Kidney (tissue), 14 donors: ENCODE data around the gene ABLIM2. TPM values are rescaled to one million over a fixed set of nuclear protein-coding genes. Genes with fewer than 3 reads are reported as not detected.

Experiments
- DNase-seq, 5 donors: peaks; one replicate each; pipeline ENCODE4 v3.0.0-alpha.2; 2013 to 2020
- FAIRE-seq: peaks from 2 replicates; lab custom pipeline; 2012; peaks lifted over from hg19 to GRCh38; lab: Jason Lieb, UNC
- H3K27ac ChIP-seq, 2 donors: one replicate each; pipeline ENCODE4 v1.7.0; 2013; ENCODE audit warnings: low read depth in 2 of 2, low read length in 2 of 2, inconsistent platforms in 1 of 2
- H3K27me3 ChIP-seq: one replicate; pipeline ENCODE4 v1.7.1; 2013; ENCODE audit warnings: low read length, inconsistent platforms; ENCODE audit not compliant: control insufficient read depth, insufficient read depth
- H3K36me3 ChIP-seq, 3 donors: one replicate each; pipeline versions ENCODE4 v1.7.0 to v1.7.1; 2013; ENCODE audit warnings: low read length in 3 of 3, control low read depth in 1 of 3, inconsistent platforms in 1 of 3; ENCODE audit not compliant: insufficient read depth in 3 of 3, control insufficient read depth in 2 of 3
- H3K4me1 ChIP-seq, 3 donors: one replicate each; pipeline versions ENCODE4 v1.7.0 to v1.7.1; 2013; ENCODE audit warnings: low read length in 3 of 3, inconsistent platforms in 1 of 3, low read depth in 1 of 3; ENCODE audit not compliant: control insufficient read depth in 2 of 3, insufficient read depth in 2 of 3
- H3K4me3 ChIP-seq, 3 donors: one replicate each; pipeline versions ENCODE4 v1.7.0 to v1.8.1; 2013; ENCODE audit warnings: low read length in 3 of 3, control low read depth in 1 of 3, inconsistent platforms in 1 of 3
- H3K9ac ChIP-seq, 3 donors: one replicate each; pipeline versions ENCODE4 v1.7.0 to v1.7.1; 2013; ENCODE audit warnings: low read length in 3 of 3, control low read depth in 1 of 3, inconsistent platforms in 1 of 3
- H3K9me3 ChIP-seq, 3 donors: one replicate each; pipeline versions ENCODE4 v1.7.0 to v1.7.1; 2013; ENCODE audit warnings: low read length in 3 of 3, control low read depth in 1 of 3, inconsistent platforms in 1 of 3; ENCODE audit not compliant: control insufficient read depth in 2 of 3, insufficient read depth in 1 of 3
- CTCF ChIP-seq: IDR thresholded peaks from 3 replicates; pipeline ENCODE4 v1.5.1; 2012; ENCODE audit warnings: mild to moderate bottlenecking, moderate library complexity, borderline replicate concordance; ENCODE audit not compliant: insufficient read depth; ENCODE audit errors: extremely low read depth
- intact Hi-C: fragments of 100-400 bp; cut with DNase I; formaldehyde crosslinking; loops from one replicate; pipeline ENCODE4 v1.11.1; 2022
- polyA plus RNA-seq: library from polyadenylated mRNA; stranded (reverse); fragments of 350-450 nt; fragmentation: Illumina TruSeq; extraction: RNeasy Lipid Tissue Mini Kit (QIAGEN cat#74804); gene quantifications from one replicate; pipeline ENCODE4 v1.2.3, GENCODE V29; 2014; ENCODE audit warnings: low read depth, low replicate concordance; ENCODE audit not compliant: insufficient read depth
- total RNA-seq: library from RNA; stranded (reverse); fragmentation: NEBNext Ultra II Directional; extraction: Animal tissue kit (Norgen Biotek cat#: 25700); gene quantifications from one replicate; pipeline ENCODE4 v1.2.1, GENCODE V29; 2021
- donor health status: control.
- donor health status: control.
- donor health status: control.
- donor health status: control.
- donor health status: control.
- donor health status: DM: yes; HTN: yes; CAD: no.
- donor health status: Normal renal cell carcinoma (clear cell type).

ABLIM2 gene
- total and polyA plus RNA-seq, 2 donors from 2014 or later = 9.5 to 23.3 TPM

DNA sequence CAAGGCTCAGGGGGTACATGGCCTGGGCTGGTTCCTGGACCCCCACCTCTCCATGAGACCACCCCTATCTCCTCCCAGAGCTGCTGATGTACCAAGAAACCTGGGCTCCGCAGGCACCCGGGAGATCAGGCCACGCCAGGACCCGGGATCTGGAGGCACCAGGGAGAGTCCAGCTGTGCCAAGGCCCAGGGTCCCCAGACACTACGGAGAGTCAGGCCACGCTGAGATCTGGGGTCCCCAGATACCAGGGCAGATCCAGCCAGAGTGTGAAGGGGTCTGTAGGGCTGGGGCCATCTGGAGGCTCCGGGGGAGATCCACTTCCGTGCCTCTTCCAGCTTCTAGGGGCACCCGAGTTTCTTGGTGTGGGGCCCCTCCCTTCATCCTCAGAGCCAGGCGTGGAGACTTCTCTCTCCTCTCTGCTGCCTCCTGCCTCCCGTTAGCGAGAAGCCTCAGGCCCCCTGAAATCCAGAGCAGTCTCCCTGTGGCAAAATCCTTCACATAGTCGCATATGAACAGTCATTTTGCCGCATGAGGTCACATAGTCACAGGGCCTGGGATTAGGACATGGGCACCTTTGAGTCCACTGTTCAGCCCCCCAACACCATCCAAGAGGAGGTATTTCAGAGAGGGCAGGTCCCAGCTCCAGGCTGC is 9.7 kb downstream of the ABLIM2 start:
- no peaks in the 10 kb centered on the region for H3K9me3 ChIP-seq
- FAIRE-seq = no peak
- no peak for DNase-seq
- no peak overlapping the region for H3K27ac ChIP-seq
- no peaks in the 10 kb centered on the region for H3K27me3 ChIP-seq
- peaks cover 0 to 2% (median 0%) of the 10 kb centered on the region in 3 donors for H3K4me1 ChIP-seq
- no peak overlapping the region for H3K9ac ChIP-seq
- no peak overlapping the region for H3K4me3 ChIP-seq
- H3K36me3 ChIP-seq = no peaks in the 10 kb centered on the region
- no peak for TF ChIP-seq CTCF
- intact Hi-C loops = no loop called here

GRCh38 chr4:8148159-8148558 is 10.5 kb downstream of the ABLIM2 start:
- DNase-seq (no peak), FAIRE-seq (no peak)
- no peaks in the 10 kb centered on the region for H3K9me3 ChIP-seq
- H3K4me1 ChIP-seq = peaks cover 0 to 2% (median 0%) of the 10 kb centered on the region in 3 donors
- no peaks in the 10 kb centered on the region for H3K27me3 ChIP-seq
- TF ChIP-seq CTCF = no peak
- H3K36me3 ChIP-seq = no peaks in the 10 kb centered on the region
- no peak overlapping the region for H3K27ac ChIP-seq
- H3K4me3 ChIP-seq = no peak overlapping the region
- intact Hi-C loops = no loop called here
- H3K9ac ChIP-seq = no peak overlapping the region

- DNase-seq (peak in 1 of 5 donors; percentile 69), FAIRE-seq (no peak)
- Histone ChIP-seq H3K9me3 (no peaks in the 10 kb centered on the region), H3K27ac (no peak overlapping the region), H3K9ac (no peak overlapping the region), H3K36me3 (no peaks in the 10 kb centered on the region), H3K4me3 (no peak overlapping the region), H3K27me3 (no peaks in the 10 kb centered on the region), H3K4me1 (peaks cover 0 to 2% (median 0%) of the 10 kb centered on the region in 3 donors)
- no peak for TF ChIP-seq CTCF
- intact Hi-C loops = no loop called here
Observed at GRCh38 chr4:8147231-8147970, 11.2 kb downstream of the ABLIM2 start.
